Esophagus squamous epithelium (tissue), 4 donors: Measurements from ENCODE around the gene SNX1.

Experiments used
- CTCF ChIP-seq, 6 experiments: fragments of 450-650 bp in 4 of 6; fragments of 200-600 bp in 2 of 6; sonication (generic) in 2 of 6; IDR thresholded peaks; one replicate each; pipeline ENCODE4 v1.5.1; 2016 to 2019; ENCODE audit warnings: antibody characterized with exemption in 6 of 6, mild to moderate bottlenecking in 4 of 6, moderate library complexity in 4 of 6
- POLR2A ChIP-seq, 4 donors: fragments of 450-650 bp; IDR thresholded peaks; one replicate each; pipeline ENCODE4 v1.6.1; 2017; ENCODE audit warnings: antibody characterized with exemption in 4 of 4, mild to moderate bottlenecking in 4 of 4, moderate library complexity in 3 of 4

GRCh38 chr15:64155802-64156651 lies 60.2 kb downstream of the SNX1 start:
- TF ChIP-seq CTCF (IDR thresholded peaks at IDR 0.05) (no peak), POLR2A (IDR thresholded peaks at IDR 0.05) (no peak)
